GM19395 (cell line): Measurements from ENCODE around the gene CD84.
"Not testable (repeated sequence)": the region's sequence is repeated elsewhere in the genome, so short reads cannot be mapped to it uniquely, and the experiment has no call there.

Source experiments
- ATAC-seq: cut with Tn5 transposase; IDR thresholded peaks from one replicate; pipeline ENCODE4 v1.9.1; 2021; ENCODE audit warnings: mild to moderate bottlenecking, moderate library complexity; ENCODE audit not compliant: unreplicated experiment

The CD84 gene

GRCh38 chr1:160575112-160575664 lies 4.1 kb downstream of the CD84 start:
- no peak for ATAC-seq

GRCh38 chr1:160570840-160571239 lies 8.5 kb downstream of the CD84 start:
- no peak for ATAC-seq

GRCh38 chr1:160569806-160570205 lies 9.5 kb downstream of the CD84 start:
- ATAC-seq: no peak

GRCh38 chr1:160567858-160568682 lies 11.2 kb downstream of the CD84 start:
- ATAC-seq: peak; percentile 65

GRCh38 chr1:160567341-160567740 lies 12.0 kb downstream of the CD84 start:
- ATAC-seq: no peak

GRCh38 chr1:160565564-160565963 lies 13.7 kb downstream of the CD84 start:
- ATAC-seq: no peak

- not testable (repeated sequence) for ATAC-seq
Measured at GRCh38 chr1:160563230-160563629, 16.1 kb downstream of the CD84 start.

- not testable (repeated sequence) for ATAC-seq
Measured at GRCh38 chr1:160562745-160563144, 16.6 kb downstream of the CD84 start.

GRCh38 chr1:160560806-160561205 lies 18.5 kb downstream of the CD84 start:
- ATAC-seq: no peak

- no peak for ATAC-seq
Measured at GRCh38 chr1:160560045-160560705, 19.1 kb downstream of the CD84 start.

GRCh38 chr1:160559437-160559836 lies 19.9 kb downstream of the CD84 start:
- not testable (repeated sequence) for ATAC-seq

GRCh38 chr1:160558660-160559380 lies 20.5 kb downstream of the CD84 start:
- no peak for ATAC-seq

- ATAC-seq: no peak
Measured at GRCh38 chr1:160553778-160554177, 25.5 kb downstream of the CD84 start.

- no peak for ATAC-seq
Measured at GRCh38 chr1:160552425-160552824, 26.9 kb downstream of the CD84 start.

GRCh38 chr1:160550572-160551034 lies 28.7 kb downstream of the CD84 start:
- ATAC-seq: no peak

- ATAC-seq: no peak
Measured at GRCh38 chr1:160549665-160550006, 29.7 kb downstream of the CD84 start.

- no peak for ATAC-seq
Measured at GRCh38 chr1:160548960-160549664, 30.2 kb downstream of the CD84 start.

GRCh38 chr1:160548183-160548582 lies 31.1 kb downstream of the CD84 start:
- ATAC-seq: peak; percentile 50

- no peak for ATAC-seq
Measured at GRCh38 chr1:160547422-160547821, 31.9 kb downstream of the CD84 start.

GRCh38 chr1:160546942-160547341 lies 32.4 kb downstream of the CD84 start:
- ATAC-seq: no peak

- ATAC-seq: no peak
Measured at GRCh38 chr1:160544647-160545046, 34.6 kb downstream of the CD84 start.
